ENCODE results near the gene COL10A1.

GRCh38 chr6:116156405-116157326 is 30.7 kb upstream of the COL10A1 start:
- no peak for TF ChIP-seq POLR2A (IDR thresholded peaks at IDR 0.05; ENCODE audit: low read length)
- TF ChIP-seq GATA1 (IDR thresholded peaks at IDR 0.05; ENCODE audit: low read depth, low read length) = no peak
